DND-41 (cell line): ENCODE results near the gene RTCB.

Experiments
- ATAC-seq: fragments of 200-7000 bp; cut with Tn5 transposase; 3 replicates; pipeline ENCODE4 v1.9.1; 2021; ENCODE audit warnings: low read depth; ENCODE audit not compliant: insufficient read depth
- DNase-seq: peaks from one replicate; pipeline ENCODE4 v3.0.0-alpha.2; 2020
- H2AFZ ChIP-seq: 2 replicates; pipeline ENCODE4 v1.6.0; 2012; ENCODE audit warnings: low read depth, low read length
- H3K27ac ChIP-seq: 2 replicates; pipeline ENCODE4 v1.5.1; 2012; ENCODE audit warnings: low read length, inconsistent platforms
- H3K27me3 ChIP-seq: fragments of 200-600 bp; sonication (generic); 2 replicates; pipeline ENCODE4 v1.6.0; 2012; ENCODE audit warnings: low read length, mild to moderate bottlenecking, inconsistent platforms; ENCODE audit not compliant: insufficient read depth, poor library complexity
- H3K36me3 ChIP-seq: 2 replicates; pipeline ENCODE4 v1.5.1; 2012; ENCODE audit warnings: low read length, inconsistent platforms; ENCODE audit not compliant: insufficient read depth
- H3K4me1 ChIP-seq: 2 replicates; pipeline ENCODE4 v1.5.1; 2012; ENCODE audit warnings: mild to moderate bottlenecking, low read length; ENCODE audit not compliant: insufficient read depth
- H3K4me2 ChIP-seq: 2 replicates; pipeline ENCODE4 v1.6.0; 2012; ENCODE audit warnings: mild to moderate bottlenecking, moderate library complexity, low read length, inconsistent platforms; ENCODE audit not compliant: insufficient read depth
- H3K4me3 ChIP-seq, 2 experiments: fragments of 200-600 bp in 1 of 2; shearing (Covaris generic) in 1 of 2; 2 replicates each; pipeline ENCODE4 v1.5.1; 2012 to 2016; ENCODE audit warnings: inconsistent platforms in 2 of 2, low read length in 2 of 2, mild to moderate bottlenecking in 2 of 2, low read depth in 1 of 2, moderate library complexity in 1 of 2
- H3K79me2 ChIP-seq: 2 replicates; pipeline ENCODE4 v1.6.0; 2012; ENCODE audit warnings: low read length, inconsistent platforms; ENCODE audit not compliant: insufficient read depth
- H3K9ac ChIP-seq: 2 replicates; pipeline ENCODE4 v1.6.0; 2012; ENCODE audit warnings: low read depth, mild to moderate bottlenecking, inconsistent platforms, low read length, moderate library complexity
- H3K9me3 ChIP-seq: 2 replicates; pipeline ENCODE4 v1.5.1; 2012; ENCODE audit warnings: low read length, moderate library complexity, mild to moderate bottlenecking, inconsistent platforms; ENCODE audit not compliant: insufficient read depth, severe bottlenecking
- H4K20me1 ChIP-seq: 2 replicates; pipeline ENCODE4 v1.6.0; 2012; ENCODE audit warnings: low read length; ENCODE audit not compliant: insufficient read depth
- EZH2 ChIP-seq: IDR thresholded peaks from 3 replicates; pipeline ENCODE4 v1.6.1; 2012; ENCODE audit warnings: borderline replicate concordance, low read depth, mild to moderate bottlenecking, moderate library complexity, low read length, inconsistent platforms; ENCODE audit not compliant: severe bottlenecking
- TF ChIP-seq, protein P1 (sequence below): IDR thresholded peaks from 2 replicates; pipeline ENCODE4 v1.5.1; 2012; ENCODE audit warnings: borderline replicate concordance, low read length, moderate library complexity, mild to moderate bottlenecking; ENCODE audit not compliant: poor library complexity, severe bottlenecking; ENCODE audit errors: extremely low read depth

The RTCB gene

DNA sequence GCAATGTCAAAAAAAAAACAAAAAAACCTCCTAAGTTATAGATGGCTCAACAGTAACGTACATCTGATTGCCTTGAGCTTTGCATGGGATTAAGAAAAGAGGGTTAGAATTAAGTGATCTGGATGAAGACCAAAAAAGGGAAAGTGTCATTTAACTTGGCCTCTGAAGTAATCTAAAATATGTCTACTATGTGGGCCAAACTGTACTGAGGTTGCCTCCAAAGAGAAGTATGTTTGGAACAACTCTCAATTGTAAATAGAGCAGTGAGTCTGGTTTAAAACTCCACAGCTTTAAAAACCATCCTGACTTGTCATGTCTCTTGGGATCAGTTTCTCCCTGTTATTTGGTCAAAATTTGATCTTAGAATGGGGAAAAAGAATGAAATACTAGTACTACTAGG is 11.6 kb upstream of the RTCB start:
- TF ChIP-seq EZH2 = no peak
- TF ChIP-seq, protein P1, sequence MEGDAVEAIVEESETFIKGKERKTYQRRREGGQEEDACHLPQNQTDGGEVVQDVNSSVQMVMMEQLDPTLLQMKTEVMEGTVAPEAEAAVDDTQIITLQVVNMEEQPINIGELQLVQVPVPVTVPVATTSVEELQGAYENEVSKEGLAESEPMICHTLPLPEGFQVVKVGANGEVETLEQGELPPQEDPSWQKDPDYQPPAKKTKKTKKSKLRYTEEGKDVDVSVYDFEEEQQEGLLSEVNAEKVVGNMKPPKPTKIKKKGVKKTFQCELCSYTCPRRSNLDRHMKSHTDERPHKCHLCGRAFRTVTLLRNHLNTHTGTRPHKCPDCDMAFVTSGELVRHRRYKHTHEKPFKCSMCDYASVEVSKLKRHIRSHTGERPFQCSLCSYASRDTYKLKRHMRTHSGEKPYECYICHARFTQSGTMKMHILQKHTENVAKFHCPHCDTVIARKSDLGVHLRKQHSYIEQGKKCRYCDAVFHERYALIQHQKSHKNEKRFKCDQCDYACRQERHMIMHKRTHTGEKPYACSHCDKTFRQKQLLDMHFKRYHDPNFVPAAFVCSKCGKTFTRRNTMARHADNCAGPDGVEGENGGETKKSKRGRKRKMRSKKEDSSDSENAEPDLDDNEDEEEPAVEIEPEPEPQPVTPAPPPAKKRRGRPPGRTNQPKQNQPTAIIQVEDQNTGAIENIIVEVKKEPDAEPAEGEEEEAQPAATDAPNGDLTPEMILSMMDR = no peak
- Histone ChIP-seq H3K27ac (no peak overlapping the region), H4K20me1 (no peaks in the 10 kb centered on the region), H3K9me3 (no peaks in the 10 kb centered on the region), H3K36me3 (no peaks in the 10 kb centered on the region), H3K4me1 (no peaks in the 10 kb centered on the region), H3K9ac (no peak overlapping the region), H3K4me2 (no peak overlapping the region), H3K27me3 (peaks cover 12% of the 10 kb centered on the region), H3K79me2 (no peaks in the 10 kb centered on the region), H3K4me3 (no peak overlapping the region), H2AFZ (no peak overlapping the region)
- DNase-seq = no peak
- ATAC-seq = no peak

DNA sequence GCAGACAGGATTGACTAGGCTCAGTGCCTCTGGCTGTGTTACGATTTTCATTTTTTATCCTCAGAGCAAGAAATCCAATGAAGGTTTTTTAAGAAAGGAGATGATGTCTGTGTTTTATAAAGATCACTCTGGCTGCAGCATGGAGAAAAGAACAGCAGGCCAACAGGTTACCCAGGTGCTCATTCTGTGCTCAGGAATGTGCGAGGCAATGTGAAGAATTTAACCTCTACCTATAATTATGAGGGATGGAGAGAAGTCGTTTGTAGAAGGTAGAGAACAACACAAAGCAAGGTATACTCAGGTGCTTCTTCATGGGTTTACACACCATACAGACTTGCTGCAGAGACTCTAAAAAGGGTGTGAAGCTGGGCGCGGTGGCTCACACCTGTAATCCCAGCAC is 10.0 kb upstream of the RTCB start:
- Histone ChIP-seq H4K20me1 (no peaks in the 10 kb centered on the region), H3K27me3 (peaks cover 18% of the 10 kb centered on the region), H3K36me3 (no peaks in the 10 kb centered on the region), H2AFZ (no peak overlapping the region), H3K9me3 (no peaks in the 10 kb centered on the region), H3K9ac (no peak overlapping the region), H3K4me3 (no peak overlapping the region), H3K4me2 (no peak overlapping the region), H3K4me1 (no peaks in the 10 kb centered on the region), H3K27ac (no peak overlapping the region), H3K79me2 (no peaks in the 10 kb centered on the region)
- TF ChIP-seq, protein P1 = no peak
- TF ChIP-seq EZH2 = no peak
- no peak for ATAC-seq
- DNase-seq = no peak

DNA sequence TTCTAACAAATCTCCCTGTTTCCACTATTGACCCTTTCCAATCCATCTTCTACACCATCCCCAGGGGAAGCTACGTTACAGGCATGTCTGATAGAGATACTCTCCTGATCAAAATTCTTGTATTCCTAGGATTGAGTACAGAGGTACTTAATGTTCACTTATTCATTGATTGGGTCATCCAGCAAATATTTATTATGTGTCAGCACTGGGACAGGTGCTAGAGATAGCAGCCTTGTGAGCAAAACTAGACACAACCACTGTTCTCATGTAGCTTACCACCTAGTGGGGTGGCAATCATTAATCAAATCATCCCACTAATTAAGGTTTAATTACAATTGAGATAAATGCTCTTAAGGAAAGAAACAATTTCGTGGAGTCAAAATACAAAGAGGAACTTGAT is 9.4 kb upstream of the RTCB start:
- no peaks in the 10 kb centered on the region for H3K36me3 ChIP-seq
- H3K79me2 ChIP-seq = no peaks in the 10 kb centered on the region
- H3K27me3 ChIP-seq = peaks cover 22% of the 10 kb centered on the region
- DNase-seq (no peak), ATAC-seq (no peak)
- H3K9ac ChIP-seq = no peak overlapping the region
- no peaks in the 10 kb centered on the region for H4K20me1 ChIP-seq
- no peaks in the 10 kb centered on the region for H3K4me1 ChIP-seq
- H3K9me3 ChIP-seq = no peaks in the 10 kb centered on the region
- H2AFZ ChIP-seq = no peak overlapping the region
- H3K4me2 ChIP-seq = no peak overlapping the region
- TF ChIP-seq, protein P1 = no peak
- no peak for TF ChIP-seq EZH2
- H3K4me3 ChIP-seq = no peak overlapping the region
- no peak overlapping the region for H3K27ac ChIP-seq

DNA sequence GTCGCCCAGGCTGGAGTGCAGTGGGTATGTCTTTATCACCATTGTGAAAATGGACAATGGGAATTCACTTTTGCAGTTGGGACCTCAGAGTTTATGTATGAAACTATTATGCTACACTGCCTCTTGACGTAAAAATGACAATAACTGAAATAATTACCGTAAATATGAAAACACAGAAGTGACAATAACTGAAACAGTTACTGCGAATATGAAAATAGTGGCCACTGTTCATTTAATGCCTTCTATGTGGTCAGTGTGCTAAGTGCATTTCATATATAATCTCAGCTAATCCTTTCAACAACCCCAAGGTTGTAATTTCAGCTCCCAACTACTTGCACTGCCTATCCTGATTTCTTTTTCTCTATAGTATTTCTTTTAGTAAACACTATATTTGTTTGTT is 5.9 kb upstream of the RTCB start:
- Histone ChIP-seq H3K36me3 (no peaks in the 10 kb centered on the region), H3K27me3 (peaks cover 15% of the 10 kb centered on the region), H3K4me2 (no peak overlapping the region), H3K9me3 (no peaks in the 10 kb centered on the region), H3K4me1 (0 out of 2 replicates have a peak, but pooled peaks cover under 1% of the 10 kb centered on the region), H4K20me1 (no peaks in the 10 kb centered on the region), H3K9ac (no peak overlapping the region), H3K79me2 (no peaks in the 10 kb centered on the region), H2AFZ (no peak overlapping the region), H3K4me3 (no peak overlapping the region), H3K27ac (no peak overlapping the region)
- DNase-seq = no peak
- no peak for ATAC-seq
- TF ChIP-seq, protein P1 = no peak
- no peak for TF ChIP-seq EZH2
